Natural killer cell (primary cell): Measurements from ENCODE around the gene SPG11. TPM values are rescaled to one million over a fixed set of nuclear protein-coding genes. Genes with fewer than 3 reads are reported as not detected.

Experiments used
- ATAC-seq, 3 donors: fragments of 150-1000 bp in 2 of 3; fragments of 200-7000 bp in 1 of 3; cut with Tn5 transposase; 1 replicate in 1 of 3; 2 replicates in 2 of 3; pipeline ENCODE4 v1.10.0; 2021; ENCODE audit warnings: mild to moderate bottlenecking in 2 of 3, moderate library complexity in 2 of 3
- DNase-seq, 2 donors: peaks; one replicate each; pipeline versions ENCODE4 v3.0.0 to v3.0.0-alpha.2; 2013 to 2021; ENCODE audit warnings: mixed read lengths in 1 of 2
- H3K27ac ChIP-seq: one replicate; pipeline ENCODE4 v1.5.1; 2013; ENCODE audit warnings: mild to moderate bottlenecking, low read length
- H3K27me3 ChIP-seq: one replicate; pipeline ENCODE4 v1.6.1; 2013; ENCODE audit warnings: low read length; ENCODE audit not compliant: control insufficient read depth, insufficient read depth
- H3K36me3 ChIP-seq: one replicate; pipeline ENCODE4 v1.6.1; 2013; ENCODE audit warnings: low read length; ENCODE audit not compliant: control insufficient read depth, insufficient read depth
- H3K4me1 ChIP-seq: one replicate; pipeline ENCODE4 v1.6.1; 2013; ENCODE audit warnings: low read length; ENCODE audit not compliant: control insufficient read depth, insufficient read depth
- H3K4me3 ChIP-seq: one replicate; pipeline ENCODE4 v1.5.1; 2013; ENCODE audit warnings: low read length
- H3K9me3 ChIP-seq: one replicate; pipeline ENCODE4 v1.6.1; 2013; ENCODE audit warnings: low read length; ENCODE audit not compliant: control insufficient read depth, insufficient read depth
- H3K27ac Mint-ChIP-seq, 2 donors: one replicate each; pipeline ENCODE4 v1.8.0; 2022; ENCODE audit warnings: mild to moderate bottlenecking in 2 of 2, mixed read lengths in 2 of 2, moderate library complexity in 1 of 2
- H3K27me3 Mint-ChIP-seq, 2 donors: one replicate each; pipeline ENCODE4 v1.8.0; 2022; ENCODE audit warnings: low read depth in 2 of 2, mixed read lengths in 2 of 2
- H3K36me3 Mint-ChIP-seq: one replicate; pipeline ENCODE4 v1.8.0; 2022; ENCODE audit warnings: mixed read lengths
- H3K4me1 Mint-ChIP-seq, 2 donors: one replicate each; pipeline ENCODE4 v1.8.0; 2022; ENCODE audit warnings: mixed read lengths in 2 of 2
- H3K4me3 Mint-ChIP-seq: one replicate; pipeline ENCODE4 v1.8.0; 2022; ENCODE audit warnings: mild to moderate bottlenecking, moderate library complexity, mixed read lengths
- H3K9me3 Mint-ChIP-seq, 2 donors: one replicate each; pipeline ENCODE4 v1.8.0; 2022; ENCODE audit warnings: mixed read lengths in 2 of 2
- WGBS: methylation state at CpG from one replicate; pipeline ENCODE4 v1.1.7; 2013; ENCODE audit warnings: missing lambda C conversion rate; ENCODE audit not compliant: insufficient coverage; 5-methylcytosine and 5-hydroxymethylcytosine counted together
- intact Hi-C: fragments of 100-400 bp; cut with micrococcal nuclease; formaldehyde crosslinking; loops from one replicate; pipeline ENCODE4 v1.14.2; 2022
- total RNA-seq, 4 donors: library from RNA; stranded (reverse); fragments of 120-200 nt in 1 of 4; gene quantifications; one replicate each; pipeline versions ENCODE4 v1.2.3 to v1.2.4, GENCODE V29; 2013 to 2022
- TF ChIP-seq, protein P1 (sequence below): fragments of 200-600 bp; IDR thresholded peaks from one replicate; pipeline ENCODE4 v1.8.0; 2022; ENCODE audit warnings: antibody characterized with exemption

SPG11 gene
- total RNA-seq, 3 donors from 2014 or later (not counting 1 experiment from before 2014, with no cell fraction given): 123 to 154 (median 153) TPM

DNA sequence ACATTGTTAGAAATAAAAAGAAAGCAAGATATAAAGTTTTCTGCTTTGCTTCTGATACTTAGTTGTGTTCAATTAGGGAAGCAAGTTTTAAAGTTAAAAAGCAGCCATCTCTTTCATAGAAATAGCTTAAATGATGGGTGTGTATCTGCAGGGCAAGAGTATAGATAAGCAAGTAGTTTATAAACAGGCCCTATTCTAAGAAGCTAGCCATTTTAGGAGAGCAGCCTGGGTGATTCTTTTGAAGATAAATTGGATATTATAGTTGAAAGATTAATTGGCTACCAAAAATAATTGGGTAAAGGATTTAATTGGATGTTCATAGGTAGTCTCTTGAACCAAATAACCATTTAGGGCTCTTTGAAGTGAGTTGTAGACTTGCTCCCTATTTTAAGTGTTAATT is 120.9 kb downstream of the SPG11 start:
- intact Hi-C loops: no loop called here
- TF ChIP-seq, protein P1, sequence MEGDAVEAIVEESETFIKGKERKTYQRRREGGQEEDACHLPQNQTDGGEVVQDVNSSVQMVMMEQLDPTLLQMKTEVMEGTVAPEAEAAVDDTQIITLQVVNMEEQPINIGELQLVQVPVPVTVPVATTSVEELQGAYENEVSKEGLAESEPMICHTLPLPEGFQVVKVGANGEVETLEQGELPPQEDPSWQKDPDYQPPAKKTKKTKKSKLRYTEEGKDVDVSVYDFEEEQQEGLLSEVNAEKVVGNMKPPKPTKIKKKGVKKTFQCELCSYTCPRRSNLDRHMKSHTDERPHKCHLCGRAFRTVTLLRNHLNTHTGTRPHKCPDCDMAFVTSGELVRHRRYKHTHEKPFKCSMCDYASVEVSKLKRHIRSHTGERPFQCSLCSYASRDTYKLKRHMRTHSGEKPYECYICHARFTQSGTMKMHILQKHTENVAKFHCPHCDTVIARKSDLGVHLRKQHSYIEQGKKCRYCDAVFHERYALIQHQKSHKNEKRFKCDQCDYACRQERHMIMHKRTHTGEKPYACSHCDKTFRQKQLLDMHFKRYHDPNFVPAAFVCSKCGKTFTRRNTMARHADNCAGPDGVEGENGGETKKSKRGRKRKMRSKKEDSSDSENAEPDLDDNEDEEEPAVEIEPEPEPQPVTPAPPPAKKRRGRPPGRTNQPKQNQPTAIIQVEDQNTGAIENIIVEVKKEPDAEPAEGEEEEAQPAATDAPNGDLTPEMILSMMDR: no peak
- H3K4me1 Mint-ChIP-seq: peaks cover 59 to 60% of the 10 kb centered on the region in 2 donors
- ATAC-seq (no peak), DNase-seq (no peak)
- H3K27ac Mint-ChIP-seq: peak overlapping the region; percentile 28 to 54
- H3K9me3 Mint-ChIP-seq: no peaks in the 10 kb centered on the region
- Histone ChIP-seq H3K4me3 (no peak overlapping the region), H3K36me3 (peaks cover 13% of the 10 kb centered on the region), H3K4me1 (peaks cover 9% of the 10 kb centered on the region), H3K27me3 (no peaks in the 10 kb centered on the region), H3K9me3 (no peaks in the 10 kb centered on the region), H3K27ac (no peak overlapping the region)
- H3K4me3 Mint-ChIP-seq: no peak overlapping the region
- H3K27me3 Mint-ChIP-seq: no peaks in the 10 kb centered on the region
- H3K36me3 Mint-ChIP-seq: peaks cover 10% of the 10 kb centered on the region

- intact Hi-C loops: no loop called here
- Mint-ChIP-seq H3K27me3 (no peaks in the 10 kb centered on the region), H3K27ac (peak overlapping the region; percentile 47 to 54), H3K9me3 (no peaks in the 10 kb centered on the region), H3K4me1 (peaks cover 57 to 60% of the 10 kb centered on the region in 2 donors), H3K36me3 (peaks cover 10% of the 10 kb centered on the region), H3K4me3 (no peak overlapping the region)
- H3K27ac ChIP-seq: no peak overlapping the region
- peaks cover 13% of the 10 kb centered on the region for H3K36me3 ChIP-seq
- peaks cover 4% of the 10 kb centered on the region for H3K4me1 ChIP-seq
- DNase-seq (no peak), ATAC-seq (no peak)
- 100% methylated on average over 2 of the region's 4 CpGs for WGBS
- no peak overlapping the region for H3K4me3 ChIP-seq
- TF ChIP-seq, protein P1: no peak
- H3K9me3 ChIP-seq: no peaks in the 10 kb centered on the region
- no peaks in the 10 kb centered on the region for H3K27me3 ChIP-seq
Observed at GRCh38 chr15:44541282-44541958, 122.0 kb downstream of the SPG11 start.

GRCh38 chr15:44537735-44538240 is 125.7 kb downstream of the SPG11 start:
- peaks cover 13% of the 10 kb centered on the region for H3K36me3 ChIP-seq
- H3K9me3 ChIP-seq: no peaks in the 10 kb centered on the region
- Mint-ChIP-seq H3K27ac (peak overlapping the region; percentile 94 to 97), H3K27me3 (no peaks in the 10 kb centered on the region), H3K9me3 (no peaks in the 10 kb centered on the region), H3K4me3 (peak overlapping the region; percentile 90), H3K36me3 (peaks cover 10% of the 10 kb centered on the region), H3K4me1 (peaks cover 51 to 53% of the 10 kb centered on the region in 2 donors)
- H3K4me3 ChIP-seq: peak overlapping the region; percentile 47
- H3K27ac ChIP-seq: peak overlapping the region; percentile 76
- H3K27me3 ChIP-seq: no peaks in the 10 kb centered on the region
- TF ChIP-seq, protein P1: no peak
- no peak for ATAC-seq
- DNase-seq: peak in 1 of 2 donors; percentile 51
- 7% methylated on average over 9 of the region's 13 CpGs for WGBS
- intact Hi-C loops: loop anchor here (2.0 to 5.0 kb wide), 3 partner anchors 110 to 249 kb away; partner anchors contain the start of genes CTDSPL2 and GOLM2
- H3K4me1 ChIP-seq: peaks cover 15% of the 10 kb centered on the region
